ENCODE data around the gene CHST15.
"Not testable (repeated sequence)": the region's sequence is repeated elsewhere in the genome, so short reads cannot be mapped to it uniquely, and the experiment has no call there.

Gene CHST15

GRCh38 chr10:124037286-124037685 lies 56.1 kb downstream of the CHST15 start:
- Histone ChIP-seq H3K9me3 (no peaks in the 10 kb centered on the region), H3K27me3 (no peaks in the 10 kb centered on the region), H3K4me1 (peaks cover 0 to 23% (median 17%) of the 10 kb centered on the region in 4 donors), H3K36me3 (peaks cover 15 to 62% (median 20%) of the 10 kb centered on the region in 3 donors), H3K27ac (no peak overlapping the region), H3K4me3 (no peak overlapping the region)
- DNase-seq, result no peak
- TF ChIP-seq CTCF (IDR thresholded peaks at IDR 0.05), result no peak
- intact Hi-C loops (cut with DNase I; ENCODE audit: low total_unique reads), result no loop called here

GRCh38 chr10:124036746-124037145 lies 56.7 kb downstream of the CHST15 start:
- TF ChIP-seq CTCF (IDR thresholded peaks at IDR 0.05), result no peak
- no peaks in the 10 kb centered on the region for H3K9me3 ChIP-seq
- intact Hi-C loops (cut with DNase I; ENCODE audit: low total_unique reads), result no loop called here
- no peak for DNase-seq
- H3K36me3 ChIP-seq, result peaks cover 10 to 56% (median 16%) of the 10 kb centered on the region in 3 donors
- no peaks in the 10 kb centered on the region for H3K27me3 ChIP-seq
- H3K4me3 ChIP-seq, result no peak overlapping the region
- peaks cover 0 to 25% (median 20%) of the 10 kb centered on the region in 4 donors for H3K4me1 ChIP-seq
- H3K27ac ChIP-seq, result no peak overlapping the region

GRCh38 chr10:124035928-124036558 lies 57.4 kb downstream of the CHST15 start:
- Histone ChIP-seq H3K9me3 (no peaks in the 10 kb centered on the region), H3K27ac (no peak overlapping the region), H3K27me3 (no peaks in the 10 kb centered on the region), H3K36me3 (peaks cover 5 to 51% (median 16%) of the 10 kb centered on the region in 3 donors), H3K4me1 (peaks cover 0 to 25% (median 20%) of the 10 kb centered on the region in 4 donors), H3K4me3 (no peak overlapping the region)
- peak in 1 of 2 donors; percentile 45 for DNase-seq
- intact Hi-C loops (cut with DNase I; ENCODE audit: low total_unique reads), result no loop called here
- TF ChIP-seq CTCF (IDR thresholded peaks at IDR 0.05), result no peak

- DNase-seq, result no peak
- no peak for TF ChIP-seq CTCF (IDR thresholded peaks at IDR 0.05)
- peaks cover 5 to 52% (median 16%) of the 10 kb centered on the region in 3 donors for H3K36me3 ChIP-seq
- peaks cover 0 to 25% (median 20%) of the 10 kb centered on the region in 4 donors for H3K4me1 ChIP-seq
- no peak overlapping the region for H3K4me3 ChIP-seq
- no peak overlapping the region for H3K27ac ChIP-seq
- intact Hi-C loops (cut with DNase I; ENCODE audit: low total_unique reads), result no loop called here
- no peaks in the 10 kb centered on the region for H3K27me3 ChIP-seq
- no peaks in the 10 kb centered on the region for H3K9me3 ChIP-seq
These were observed 58.0 kb downstream of the CHST15 start for GRCh38 chr10:124035306-124035927.

GRCh38 chr10:124034576-124035305 lies 58.7 kb downstream of the CHST15 start:
- H3K9me3 ChIP-seq; H3K27me3 ChIP-seq; H3K4me3 ChIP-seq; DNase-seq; intact Hi-C loops (cut with DNase I; ENCODE audit: low total_unique reads): not testable (repeated sequence)
- Histone ChIP-seq H3K27ac (peak overlapping the region; percentile 30 to 48), H3K36me3 (peaks cover 5 to 49% (median 16%) of the 10 kb centered on the region in 3 donors), H3K4me1 (peaks cover 0 to 25% (median 20%) of the 10 kb centered on the region in 4 donors)

GRCh38 chr10:124033887-124034218 lies 59.5 kb downstream of the CHST15 start:
- Histone ChIP-seq H3K4me1 (peaks cover 0 to 25% (median 20%) of the 10 kb centered on the region in 4 donors), H3K4me3 (no peak overlapping the region), H3K27ac (peak overlapping the region; percentile 30 to 48), H3K9me3 (no peaks in the 10 kb centered on the region), H3K27me3 (no peaks in the 10 kb centered on the region), H3K36me3 (peaks cover 5 to 45% (median 10%) of the 10 kb centered on the region in 3 donors)
- no peak for DNase-seq
- intact Hi-C loops (cut with DNase I; ENCODE audit: low total_unique reads), result no loop called here
- TF ChIP-seq CTCF (IDR thresholded peaks at IDR 0.05), result no peak
